Testis (tissue), 2 donors: ENCODE measurements around the gene GLRX.

ENCODE experiments used
- CTCF ChIP-seq, 3 experiments: fragments of 450-650 bp in 2 of 3; fragments of 200-600 bp in 1 of 3; sonication (generic) in 1 of 3; IDR thresholded peaks; one replicate each; pipeline ENCODE4 v1.5.1; 2016 to 2019; ENCODE audit warnings: antibody characterized with exemption in 3 of 3, mild to moderate bottlenecking in 2 of 3, moderate library complexity in 1 of 3
- POLR2A ChIP-seq: fragments of 450-650 bp; IDR thresholded peaks from one replicate; pipeline ENCODE4 v1.6.1; 2017; ENCODE audit warnings: antibody characterized with exemption, mild to moderate bottlenecking, moderate library complexity

- no peak for TF ChIP-seq CTCF (IDR thresholded peaks at IDR 0.05)
- TF ChIP-seq POLR2A: no peak
Observed at GRCh38 chr5:95783661-95784060, 38.9 kb downstream of the GLRX start.
